A549 (cell line): ENCODE results near the gene PTPN5.
"Not testable (repeated sequence)": the region's sequence is repeated elsewhere in the genome, so short reads cannot be mapped to it uniquely, and the experiment has no call there.

Source experiments
- EP300 ChIP-seq, 2 experiments: fragments of >200 bp; sonication (Bioruptor Twin); formaldehyde crosslinking; IDR thresholded peaks; 2 replicates in 1 of 2; 3 replicates in 1 of 2; pipeline ENCODE4 v1.6.1; 2016 to 2017
- HOXA7 ChIP-seq: fragments of 250-450 bp; sonication (Bioruptor Pico); IDR thresholded peaks from 2 replicates; pipeline ENCODE4 v1.5.0; 2020; ENCODE audit warnings: mild to moderate bottlenecking, moderate library complexity
- MAZ ChIP-seq: fragments of 150-350 bp; IDR thresholded peaks from 2 replicates; pipeline ENCODE4 v1.6.1; 2014; ENCODE audit warnings: antibody characterized with exemption, low read depth, low read length, borderline replicate concordance
- RFX5 ChIP-seq: fragments of 450-650 bp; IDR thresholded peaks from 2 replicates; pipeline ENCODE4 v1.7.1; 2014; ENCODE audit warnings: antibody characterized with exemption, mild to moderate bottlenecking, moderate library complexity
- SMC3 ChIP-seq: fragments of >200 bp; sonication (Bioruptor Twin); formaldehyde crosslinking; IDR thresholded peaks from 3 replicates; pipeline ENCODE4 v1.6.1; 2018; ENCODE audit warnings: inconsistent platforms
- TF ChIP-seq, protein P1 (sequence below): fragments of >200 bp; sonication (Bioruptor Twin); formaldehyde crosslinking; IDR thresholded peaks from 3 replicates; pipeline ENCODE4 v1.5.1; 2016

DNA sequence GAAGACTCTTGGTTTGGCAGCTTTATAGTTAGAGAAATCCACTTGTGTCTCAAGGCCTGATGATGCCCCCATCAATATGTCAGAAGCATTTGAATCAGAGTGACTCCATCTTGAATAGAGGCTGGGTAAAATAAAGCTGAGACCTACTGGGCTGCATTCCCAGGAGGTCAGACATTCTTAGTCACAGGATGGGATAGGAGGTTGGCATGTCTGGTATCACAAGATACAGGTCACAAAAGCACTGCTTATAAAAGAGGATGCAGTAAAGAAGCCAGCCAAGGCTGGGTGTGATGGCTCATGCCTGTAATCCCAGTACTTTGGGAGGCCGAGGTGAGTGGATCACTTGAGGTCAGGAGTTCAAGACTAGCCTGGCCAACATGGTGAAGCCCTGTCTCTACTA lies 109.6 kb downstream of the PTPN5 start:
- not testable (repeated sequence) for TF ChIP-seq MAZ; SMC3; HOXA7; RFX5; EP300 (IDR thresholded peaks at IDR 0.05)
- TF ChIP-seq, protein P1, sequence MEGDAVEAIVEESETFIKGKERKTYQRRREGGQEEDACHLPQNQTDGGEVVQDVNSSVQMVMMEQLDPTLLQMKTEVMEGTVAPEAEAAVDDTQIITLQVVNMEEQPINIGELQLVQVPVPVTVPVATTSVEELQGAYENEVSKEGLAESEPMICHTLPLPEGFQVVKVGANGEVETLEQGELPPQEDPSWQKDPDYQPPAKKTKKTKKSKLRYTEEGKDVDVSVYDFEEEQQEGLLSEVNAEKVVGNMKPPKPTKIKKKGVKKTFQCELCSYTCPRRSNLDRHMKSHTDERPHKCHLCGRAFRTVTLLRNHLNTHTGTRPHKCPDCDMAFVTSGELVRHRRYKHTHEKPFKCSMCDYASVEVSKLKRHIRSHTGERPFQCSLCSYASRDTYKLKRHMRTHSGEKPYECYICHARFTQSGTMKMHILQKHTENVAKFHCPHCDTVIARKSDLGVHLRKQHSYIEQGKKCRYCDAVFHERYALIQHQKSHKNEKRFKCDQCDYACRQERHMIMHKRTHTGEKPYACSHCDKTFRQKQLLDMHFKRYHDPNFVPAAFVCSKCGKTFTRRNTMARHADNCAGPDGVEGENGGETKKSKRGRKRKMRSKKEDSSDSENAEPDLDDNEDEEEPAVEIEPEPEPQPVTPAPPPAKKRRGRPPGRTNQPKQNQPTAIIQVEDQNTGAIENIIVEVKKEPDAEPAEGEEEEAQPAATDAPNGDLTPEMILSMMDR, result not testable (repeated sequence)
